MM.1S (cell line): ENCODE results near the gene SRSF11.

Source experiments
- DNase-seq: peaks from one replicate; pipeline ENCODE4 v3.0.0-alpha.2; 2015
- H2AFZ ChIP-seq: fragments of 300-600 bp; sonication (generic); 2 replicates; pipeline ENCODE4 v1.6.0; 2016; ENCODE audit warnings: antibody characterized with exemption, low read length
- H3F3A ChIP-seq: fragments of 300-600 bp; sonication (generic); 2 replicates; pipeline ENCODE4 v1.6.1; 2016; ENCODE audit warnings: mild to moderate bottlenecking, antibody characterized with exemption, low read length, moderate library complexity, mixed read lengths; ENCODE audit not compliant: insufficient read depth
- H3K27ac ChIP-seq: fragments of 300-600 bp; sonication (generic); 2 replicates; pipeline ENCODE4 v1.5.1; 2016; ENCODE audit warnings: mild to moderate bottlenecking, low read length
- H3K27me3 ChIP-seq: fragments of 300-600 bp; sonication (generic); replicated peaks from 2 replicates; pipeline ENCODE4 v1.6.0; 2016; ENCODE audit warnings: low read length; ENCODE audit not compliant: insufficient read depth
- H3K36me3 ChIP-seq: fragments of 300-600 bp; sonication (generic); replicated peaks from 2 replicates; pipeline ENCODE4 v1.6.1; 2016; ENCODE audit warnings: mild to moderate bottlenecking, low read length, mixed read lengths; ENCODE audit not compliant: insufficient read depth
- H3K4me1 ChIP-seq: fragments of 300-600 bp; sonication (generic); 2 replicates; pipeline ENCODE4 v1.6.1; 2016; ENCODE audit warnings: low read length, mixed read lengths
- H3K4me2 ChIP-seq: fragments of 300-600 bp; sonication (generic); 2 replicates; pipeline ENCODE4 v1.6.0; 2016; ENCODE audit warnings: low read depth, low read length
- H3K4me3 ChIP-seq: fragments of 300-600 bp; sonication (generic); 2 replicates; pipeline ENCODE4 v1.5.1; 2016; ENCODE audit warnings: low read length, mixed read lengths
- H3K79me2 ChIP-seq: fragments of 300-600 bp; sonication (generic); 2 replicates; pipeline ENCODE4 v1.6.1; 2016; ENCODE audit warnings: mixed run types, low read length, mixed read lengths
- H3K9ac ChIP-seq: fragments of 300-600 bp; sonication (generic); 2 replicates; pipeline ENCODE4 v1.6.1; 2016; ENCODE audit warnings: low read length, mixed read lengths
- H3K9me2 ChIP-seq: fragments of 300-600 bp; sonication (generic); replicated peaks from 2 replicates; pipeline ENCODE4 v1.6.1; 2016; ENCODE audit warnings: mild to moderate bottlenecking, low read length, mixed read lengths; ENCODE audit not compliant: insufficient read depth
- H3K9me3 ChIP-seq: fragments of 300-600 bp; sonication (generic); replicated peaks from 2 replicates; pipeline ENCODE4 v1.6.1; 2016; ENCODE audit warnings: mild to moderate bottlenecking, low read length, mixed read lengths; ENCODE audit not compliant: insufficient read depth
- H4K20me1 ChIP-seq: fragments of 300-600 bp; sonication (generic); 2 replicates; pipeline ENCODE4 v1.6.1; 2016; ENCODE audit warnings: mild to moderate bottlenecking, low read length, moderate library complexity, mixed read lengths; ENCODE audit not compliant: insufficient read depth
- CTCF ChIP-seq: fragments of 300-600 bp; sonication (generic); IDR thresholded peaks from 2 replicates; pipeline ENCODE4 v1.5.1; 2016; ENCODE audit warnings: antibody characterized with exemption, low read length, mixed read lengths
- EZH2 ChIP-seq: fragments of 300-600 bp; sonication (generic); optimal IDR thresholded peaks from 2 replicates; pipeline ENCODE3; 2017; ENCODE audit warnings: low read depth, mild to moderate bottlenecking, antibody characterized with exemption, low read length, mixed read lengths
- EZH2phosphoT487 ChIP-seq: fragments of 300-600 bp; sonication (generic); IDR thresholded peaks from 2 replicates; pipeline ENCODE4 v1.6.1; 2018; ENCODE audit warnings: antibody characterized with exemption, low read length

The SRSF11 gene

GRCh38 chr1:70293186-70293843 is 72.1 kb downstream of the SRSF11 start:
- no peak for TF ChIP-seq CTCF
- TF ChIP-seq EZH2, result no peak
- TF ChIP-seq EZH2phosphoT487, result no peak
- Histone ChIP-seq H3K27me3 (no peaks in the 10 kb centered on the region), H3K4me1 (no peaks in the 10 kb centered on the region), H3F3A (no peaks in the 10 kb centered on the region), H3K27ac (no peak overlapping the region), H3K79me2 (no peaks in the 10 kb centered on the region), H3K4me3 (no peak overlapping the region), H3K9me2 (no peaks in the 10 kb centered on the region), H3K36me3 (peaks cover 5% of the 10 kb centered on the region; the same call in 1 of the 2 replicates), H2AFZ (no peak overlapping the region), H3K9ac (no peak overlapping the region), H3K4me2 (no peak overlapping the region), H3K9me3 (no peaks in the 10 kb centered on the region), H4K20me1 (no peaks in the 10 kb centered on the region)
- DNase-seq, result no peak

- Histone ChIP-seq H3K36me3 (0 out of 2 replicates have a peak, but pooled peaks cover 5% of the 10 kb centered on the region), H3K4me1 (no peaks in the 10 kb centered on the region), H3K4me3 (no peak overlapping the region), H3K9me3 (no peaks in the 10 kb centered on the region), H2AFZ (no peak overlapping the region), H3K9ac (no peak overlapping the region), H3K27ac (no peak overlapping the region), H4K20me1 (no peaks in the 10 kb centered on the region), H3K9me2 (no peaks in the 10 kb centered on the region), H3K27me3 (no peaks in the 10 kb centered on the region), H3F3A (no peaks in the 10 kb centered on the region), H3K79me2 (no peaks in the 10 kb centered on the region), H3K4me2 (no peak overlapping the region)
- DNase-seq, result no peak
- TF ChIP-seq EZH2, result no peak
- TF ChIP-seq EZH2phosphoT487, result no peak
- no peak for TF ChIP-seq CTCF
These were observed 74.6 kb downstream of the SRSF11 start for GRCh38 chr1:70295749-70296148.

- Histone ChIP-seq H3K9me2 (no peaks in the 10 kb centered on the region), H3K27ac (no peak overlapping the region), H3K79me2 (0 out of 2 replicates have a peak, but pooled peaks cover 6% of the 10 kb centered on the region), H3K4me3 (no peak overlapping the region), H3K4me1 (no peaks in the 10 kb centered on the region), H3K27me3 (no peaks in the 10 kb centered on the region), H3K9ac (no peak overlapping the region), H3K4me2 (no peak overlapping the region), H3F3A (no peaks in the 10 kb centered on the region), H3K9me3 (no peaks in the 10 kb centered on the region), H3K36me3 (no peaks in the 10 kb centered on the region), H4K20me1 (no peaks in the 10 kb centered on the region), H2AFZ (no peak overlapping the region)
- DNase-seq, result no peak
- TF ChIP-seq CTCF (no peak), EZH2phosphoT487 (no peak), EZH2 (no peak)
These were observed 78.3 kb downstream of the SRSF11 start for GRCh38 chr1:70299472-70299871.
